Measurements from ENCODE around the gene APOBEC3A. TPM values are rescaled to one million over a fixed set of nuclear protein-coding genes. Genes with fewer than 3 reads are reported as not detected.

Gene APOBEC3A
- not detected in 2 replicates for total RNA-seq
- polyA plus RNA-seq (2012), result not detected

DNA sequence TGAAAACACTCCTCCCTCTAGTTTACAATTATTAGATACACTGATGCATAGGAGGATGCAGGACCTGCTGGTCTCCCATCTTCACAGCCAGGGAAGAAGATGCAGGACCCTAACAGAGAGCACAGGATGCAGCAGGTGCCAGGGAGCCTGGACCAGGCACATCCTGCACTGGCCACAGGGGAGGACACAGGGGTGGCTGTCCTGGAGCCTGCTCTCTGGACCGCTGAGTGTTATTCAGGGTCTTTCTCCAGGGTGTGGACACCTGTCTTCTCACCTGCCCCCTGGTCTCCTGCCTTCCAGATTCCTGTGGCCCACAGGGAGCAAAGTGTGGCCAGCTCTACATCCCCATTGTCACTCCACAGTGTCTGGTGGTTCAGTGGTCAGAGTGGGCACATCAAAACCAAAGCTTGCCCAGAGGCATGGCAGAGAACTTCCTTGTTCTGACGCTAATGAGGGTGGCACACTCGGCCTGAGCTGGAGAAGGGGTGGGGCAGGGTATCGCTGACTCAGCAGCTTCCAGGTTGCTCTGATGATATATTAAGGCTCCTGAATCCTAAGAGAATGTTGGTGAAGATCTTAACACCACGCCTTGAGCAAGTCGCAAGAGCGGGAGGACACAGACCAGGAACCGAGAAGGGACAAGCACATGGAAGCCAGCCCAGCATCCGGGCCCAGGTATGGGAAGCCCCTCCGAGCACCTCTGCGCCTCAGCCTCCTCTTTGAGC is at the start of gene APOBEC3A:
APOBEC3A (plus strand) TSS at position 564 of the 725 bp plus-strand sequence; CDS start at position 647, 83 bp downstream.
- no peak for DNase-seq (ENCODE audit: low read depth)

DNA sequence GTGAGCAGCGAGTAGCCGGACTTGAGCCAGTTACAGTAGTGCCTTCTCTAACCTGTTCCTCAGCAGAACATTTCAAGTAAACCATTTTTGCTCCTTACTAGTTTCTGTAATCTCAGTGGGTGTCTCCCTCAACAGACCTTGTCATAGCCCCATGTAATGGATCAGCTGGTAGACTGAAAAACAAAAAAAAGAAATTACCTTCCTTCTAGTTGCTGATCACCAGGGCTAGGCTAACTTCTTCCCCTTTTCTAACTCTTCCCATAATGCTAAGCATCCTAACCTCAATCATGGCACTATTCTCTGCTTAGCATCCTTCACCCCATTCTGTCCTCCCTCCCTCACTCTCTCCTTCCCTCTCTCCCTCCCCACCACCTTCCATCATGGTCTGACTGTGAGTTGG is 49.6 kb upstream of the APOBEC3A start:
- no peak for DNase-seq (ENCODE audit: low read depth)

DNA sequence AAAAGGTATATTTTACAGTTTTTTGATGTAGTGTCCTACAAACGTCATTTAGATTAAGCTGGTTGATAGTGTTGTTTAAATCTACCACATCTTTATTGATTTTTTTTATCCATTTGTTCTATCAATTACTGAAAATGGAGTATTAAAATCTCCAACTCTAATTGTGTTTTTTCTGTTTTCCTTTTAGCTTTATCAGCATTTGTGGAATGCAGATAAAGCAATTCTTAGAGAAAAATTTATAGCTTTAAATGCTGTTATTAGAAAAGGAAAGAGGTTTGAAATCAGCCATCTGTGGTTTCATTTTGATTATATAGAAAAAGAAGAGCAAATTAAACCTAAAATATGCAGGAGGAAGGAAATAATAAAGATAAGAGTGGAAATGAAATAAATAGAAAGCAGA is 46.0 kb upstream of the APOBEC3A start:
- DNase-seq (ENCODE audit: low read depth), result no peak

DNA sequence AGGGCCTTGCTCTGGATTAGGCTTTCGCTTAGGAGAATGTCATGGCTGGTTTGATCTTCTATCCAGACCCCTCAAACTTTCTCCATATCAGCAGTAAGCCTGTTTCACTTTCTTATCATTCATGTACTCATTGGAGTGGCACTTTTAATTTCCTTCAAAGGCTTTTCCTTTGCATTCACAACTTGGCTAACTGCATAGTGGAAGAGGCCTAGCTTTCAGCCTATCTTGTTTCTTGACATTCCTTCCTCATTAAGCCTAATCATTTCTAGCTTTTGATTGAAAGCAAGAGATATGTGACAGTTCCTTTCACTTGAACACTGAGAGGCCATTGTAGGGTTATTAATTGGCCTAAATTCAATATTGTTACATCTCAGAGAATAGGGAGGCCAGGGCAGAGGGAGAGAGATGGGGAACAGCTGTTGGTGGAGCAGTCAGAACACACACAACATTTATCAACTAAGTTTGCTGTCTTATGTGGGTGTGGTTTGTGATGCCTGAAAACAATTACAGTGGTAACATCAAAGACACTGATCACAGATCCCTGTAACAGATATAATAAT is 37.7 kb upstream of the APOBEC3A start:
- DNase-seq (ENCODE audit: low read depth), result peak; percentile 46

DNA sequence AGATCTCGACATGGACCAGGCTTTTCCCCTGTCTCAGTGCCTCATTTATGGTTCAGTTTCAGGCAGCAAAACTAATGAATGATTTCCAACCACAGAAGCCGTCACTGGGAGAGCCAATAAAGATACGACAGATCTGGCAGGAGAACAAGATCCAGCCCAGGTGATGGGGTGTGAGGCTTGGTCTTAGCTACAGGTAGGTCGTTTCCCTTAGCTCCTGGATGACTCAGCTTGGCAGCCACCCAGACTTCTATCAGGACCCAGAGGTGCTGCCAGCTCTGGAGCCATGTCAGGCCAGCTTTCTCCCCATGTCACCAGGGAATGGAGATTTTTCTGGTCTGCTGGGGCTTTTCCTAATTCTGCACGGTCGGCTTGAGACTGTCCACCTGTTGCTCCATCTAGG is 36.3 kb upstream of the APOBEC3A start:
- DNase-seq (ENCODE audit: low read depth), result no peak

DNA sequence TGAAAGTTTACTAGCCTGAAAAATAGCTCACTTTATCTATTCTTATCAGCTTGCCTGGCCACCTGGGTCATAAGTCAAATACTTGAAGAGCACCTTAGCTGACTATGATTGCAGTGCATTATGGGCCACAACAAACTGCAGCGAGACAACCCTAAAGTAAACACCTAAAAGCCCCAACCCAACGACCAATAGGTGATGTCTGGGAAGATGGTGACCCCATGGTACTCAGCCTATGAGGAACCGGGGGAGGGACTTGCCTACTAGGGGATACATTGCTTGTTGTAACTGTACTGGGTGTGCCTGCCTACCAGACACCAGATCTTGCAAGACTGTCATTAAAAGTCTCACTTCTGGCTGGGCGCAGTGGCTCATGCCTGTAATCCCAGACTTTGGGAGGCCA is 35.6 kb upstream of the APOBEC3A start:
- no peak for DNase-seq (ENCODE audit: low read depth)

DNA sequence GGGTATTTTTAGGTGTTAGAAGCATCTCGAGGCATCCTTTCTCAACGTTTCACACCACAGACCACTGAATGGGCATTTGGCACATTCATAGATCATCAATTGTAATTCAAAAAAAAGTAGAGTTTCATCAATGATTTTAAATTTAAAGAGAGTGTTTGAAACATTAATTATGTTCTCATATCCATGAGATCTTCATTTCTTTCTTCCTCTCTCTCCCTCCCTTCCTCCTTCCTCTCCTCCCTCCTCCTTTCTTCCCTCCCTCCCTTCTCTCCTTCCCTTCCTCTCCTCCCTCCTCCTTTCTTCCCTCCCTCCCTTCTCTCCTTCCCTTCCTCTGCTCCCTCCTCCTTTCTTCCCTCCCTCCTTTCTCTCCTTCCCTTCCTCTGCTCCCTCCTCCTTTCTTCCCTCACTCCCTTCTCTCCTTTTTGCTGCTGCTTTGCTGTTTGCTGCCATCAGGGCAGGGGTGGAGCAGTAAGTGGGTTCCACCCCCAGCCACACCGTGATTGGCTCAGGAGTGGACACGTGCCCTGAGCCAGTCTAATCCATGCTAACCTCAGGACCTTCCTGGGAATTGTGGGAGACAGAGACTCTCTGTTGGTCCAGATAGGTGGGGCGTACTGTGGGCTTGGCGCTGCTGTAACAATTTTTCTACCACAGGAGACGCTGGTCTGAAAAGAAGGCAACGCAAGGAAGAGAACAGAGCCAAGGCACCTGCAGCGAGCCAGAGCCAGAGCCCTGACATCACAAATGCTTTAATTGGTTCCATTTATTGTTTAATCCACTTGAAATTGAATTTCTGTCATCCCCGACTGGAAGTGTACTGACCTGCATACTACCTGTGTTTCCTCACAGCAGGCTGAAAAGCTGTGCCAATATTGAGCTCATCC is 33.7 kb upstream of the APOBEC3A start:
- peak; percentile 86 for DNase-seq (ENCODE audit: low read depth)

DNA sequence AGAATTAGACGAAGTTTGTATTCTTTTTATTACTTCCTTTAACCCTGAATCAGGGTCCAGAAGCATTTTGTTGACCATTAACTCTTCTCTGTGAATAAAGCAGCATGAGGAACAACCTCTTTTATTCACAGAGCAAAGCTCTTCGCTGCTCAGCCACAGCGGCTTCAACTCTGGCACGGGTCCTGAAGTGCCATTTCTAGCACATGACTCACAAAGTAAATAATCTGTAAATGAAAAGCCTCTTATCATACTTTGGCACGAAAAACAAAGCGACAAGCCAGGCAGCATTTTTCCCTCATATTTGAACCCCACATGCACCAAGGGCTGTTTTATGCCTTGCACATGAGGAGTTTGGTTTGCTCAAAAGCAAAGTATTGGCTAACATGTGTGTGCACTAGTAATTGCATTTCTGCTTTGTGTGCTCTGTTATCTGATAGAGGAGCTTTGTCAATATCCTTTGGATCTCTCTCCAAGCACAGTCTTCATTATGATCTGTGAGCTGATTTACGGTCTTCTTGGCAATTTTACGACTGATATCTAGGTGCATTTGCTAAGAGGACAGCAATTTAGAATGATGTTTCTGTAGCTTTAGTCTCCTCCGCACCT is 33.0 kb upstream of the APOBEC3A start:
- peak; percentile 75 for DNase-seq (ENCODE audit: low read depth)

DNA sequence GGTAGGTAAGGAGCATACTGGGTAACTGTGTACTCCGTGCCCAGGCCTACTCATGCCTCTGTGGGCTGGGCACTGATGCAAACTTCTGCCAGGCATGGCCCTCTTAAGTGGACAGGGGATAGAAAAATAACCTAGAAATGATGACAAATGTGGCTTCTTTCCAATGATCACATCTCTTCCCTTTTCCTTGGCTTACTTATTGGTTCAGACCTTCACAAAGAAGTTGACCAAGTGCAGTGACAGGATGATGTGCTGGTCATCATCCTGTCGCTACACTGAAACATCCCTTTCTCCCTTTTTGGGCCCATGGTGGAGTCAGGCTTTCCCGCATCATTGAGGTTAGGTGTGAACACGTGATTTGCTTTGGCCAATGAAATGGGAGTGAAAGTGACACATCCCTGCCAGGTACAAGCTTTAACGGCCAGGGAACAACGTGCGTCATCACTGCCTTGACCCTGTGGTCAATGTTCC is 31.8 kb upstream of the APOBEC3A start:
- no peak for DNase-seq (ENCODE audit: low read depth)

DNA sequence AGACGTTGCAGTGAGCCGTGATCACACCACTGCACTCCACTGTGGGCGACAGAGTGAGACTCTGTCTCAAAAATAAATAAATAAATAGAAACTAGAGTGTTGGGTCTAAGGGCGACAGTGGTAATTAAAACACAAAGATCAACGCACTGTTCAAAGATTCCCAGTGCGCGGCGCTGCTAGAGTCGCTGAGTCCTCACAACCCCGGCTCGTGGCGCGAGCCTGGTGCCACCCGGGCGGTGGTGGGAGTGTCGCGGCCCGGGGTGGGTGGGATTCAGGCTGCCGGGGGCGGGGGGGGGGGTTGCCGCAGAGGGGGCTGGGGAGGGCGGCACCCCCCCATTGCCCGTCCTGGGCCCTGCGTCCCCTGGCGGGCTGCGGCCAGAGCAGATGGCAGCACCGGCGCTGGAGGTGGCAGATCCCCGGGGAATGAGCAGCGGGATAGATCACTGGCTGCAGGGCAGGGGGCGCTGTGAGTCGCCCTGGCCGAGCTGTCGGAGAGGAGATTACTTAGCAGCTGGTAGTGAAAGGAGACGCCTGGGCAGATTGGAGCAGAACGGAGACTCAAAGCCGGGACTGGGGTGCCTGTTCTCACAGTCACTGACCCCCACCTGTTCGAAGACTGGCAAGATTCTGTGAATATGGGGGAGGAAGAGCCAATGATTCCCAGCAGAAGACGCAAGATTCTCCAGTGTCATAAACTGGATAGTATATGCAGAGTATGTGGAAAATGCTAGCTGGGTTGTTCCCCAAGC is 30.2 kb upstream of the APOBEC3A start:
- DNase-seq (ENCODE audit: low read depth), result peak; percentile 71

DNA sequence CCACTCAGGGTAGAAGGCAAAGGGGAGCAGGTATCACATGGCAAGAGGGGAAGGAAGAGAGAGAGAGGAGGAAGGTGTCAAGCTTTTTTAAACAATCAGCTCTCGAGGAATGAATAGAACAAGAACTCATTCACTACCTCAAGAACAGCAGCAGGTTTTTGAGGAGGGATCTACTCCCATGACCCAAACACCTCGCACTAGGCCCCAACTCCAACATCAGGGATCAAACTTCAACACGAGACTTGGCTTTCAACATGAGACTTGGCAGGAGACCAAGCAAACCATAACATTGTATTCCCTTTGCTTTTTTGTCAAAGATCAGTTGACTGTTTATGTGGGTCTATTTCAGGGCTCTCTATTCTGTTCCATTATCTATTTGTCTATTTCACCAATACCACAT is 26.9 kb upstream of the APOBEC3A start:
- no peak for DNase-seq (ENCODE audit: low read depth)

DNA sequence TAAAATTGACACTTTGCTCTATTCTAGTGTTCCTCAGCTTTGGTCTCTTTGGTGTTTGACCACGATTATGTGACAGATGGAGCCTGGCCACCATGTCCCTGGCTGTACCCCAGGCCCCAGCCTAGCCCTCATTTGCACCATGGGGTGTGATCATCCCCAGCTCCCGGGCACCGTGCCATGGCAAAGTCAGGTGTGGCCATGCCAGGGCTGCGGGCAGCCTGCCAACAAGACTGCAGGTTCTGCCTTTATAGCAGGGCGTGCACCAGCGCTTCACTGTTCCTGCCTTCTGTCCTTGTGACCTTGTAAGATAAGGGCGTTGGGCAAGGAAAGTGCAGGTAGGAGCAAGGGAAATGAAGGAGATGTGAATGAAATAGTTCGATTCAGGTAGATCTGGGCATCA is 22.4 kb upstream of the APOBEC3A start:
- DNase-seq (ENCODE audit: low read depth), result peak; percentile 40

DNA sequence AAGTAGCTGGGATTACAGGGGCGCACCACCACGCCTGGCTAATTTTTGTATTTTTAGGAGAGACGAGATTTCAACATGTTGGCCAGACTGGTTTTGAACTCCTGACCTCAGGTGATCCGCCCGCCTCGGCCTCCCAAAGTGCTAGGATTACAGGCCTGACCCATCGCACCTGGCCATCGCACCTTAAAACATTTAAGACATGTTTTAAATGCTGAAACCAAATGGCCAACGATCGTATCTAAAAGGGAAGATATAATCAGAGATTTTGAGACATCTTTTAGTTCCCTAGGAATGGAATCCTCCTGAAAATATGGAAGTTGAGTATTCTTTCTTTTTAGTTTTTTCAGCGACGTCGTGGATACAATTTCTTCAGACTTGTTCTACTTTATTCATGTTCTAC is 21.8 kb upstream of the APOBEC3A start:
- no peak for DNase-seq (ENCODE audit: low read depth)

DNA sequence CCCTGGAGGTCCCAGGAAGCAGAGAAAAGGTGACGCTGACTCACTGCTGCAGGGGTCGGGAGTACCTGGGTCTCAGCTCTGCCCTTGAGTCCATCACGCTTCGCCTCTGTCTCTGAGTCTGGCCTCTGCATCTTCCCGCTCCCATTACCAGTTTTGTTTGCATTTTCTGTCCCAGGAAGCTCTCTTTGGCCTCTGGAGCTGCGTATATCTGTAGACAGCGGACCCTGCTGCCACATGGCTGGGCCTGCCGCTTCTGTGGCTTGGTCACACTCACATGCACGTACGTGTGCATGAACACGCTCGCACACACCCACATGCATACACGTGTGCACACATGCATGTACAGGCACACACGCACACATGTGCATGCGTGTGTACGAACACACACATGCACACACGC is 20.8 kb upstream of the APOBEC3A start:
- no peak for DNase-seq (ENCODE audit: low read depth)

DNA sequence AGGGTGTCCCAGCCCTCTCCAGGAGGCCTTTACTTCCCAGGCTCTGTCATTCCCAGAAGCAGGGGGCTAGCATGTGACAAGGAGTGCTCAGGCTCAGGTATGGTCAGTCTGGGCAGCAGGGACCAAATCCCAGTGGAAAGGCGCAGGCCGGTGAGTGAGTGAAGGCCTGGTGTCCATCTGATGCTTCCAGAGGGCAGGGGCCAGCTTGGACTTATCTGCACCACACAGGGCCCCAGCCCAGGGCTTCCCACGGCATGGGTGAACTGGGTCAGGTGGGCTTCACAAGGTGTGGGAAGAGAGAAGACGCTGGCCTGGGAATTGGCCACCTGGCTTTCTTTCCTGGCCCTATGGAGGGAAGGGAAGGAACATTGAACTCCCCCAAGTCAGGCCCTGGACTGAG is 20.4 kb upstream of the APOBEC3A start:
- no peak for DNase-seq (ENCODE audit: low read depth)

DNA sequence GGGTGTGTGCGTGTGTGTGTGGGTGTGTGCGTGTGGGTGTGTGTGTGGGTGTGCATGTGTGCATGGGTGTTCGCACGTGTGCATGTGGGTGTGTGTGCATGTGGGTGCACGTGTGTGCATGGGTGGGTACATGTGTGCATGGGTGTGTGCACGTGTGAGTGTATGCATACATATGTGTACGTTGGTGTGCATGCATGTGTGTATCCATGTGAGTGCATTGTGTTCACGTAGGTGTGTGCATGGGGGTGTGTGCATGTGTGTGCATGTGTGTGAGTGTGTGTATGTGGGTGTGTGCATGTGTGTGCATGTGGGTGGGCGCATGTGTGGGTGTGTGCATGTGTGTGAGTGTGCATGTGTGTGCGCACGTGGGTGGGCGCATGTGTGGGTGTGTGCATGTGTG is 19.9 kb upstream of the APOBEC3A start:
- no peak for DNase-seq (ENCODE audit: low read depth)

DNA sequence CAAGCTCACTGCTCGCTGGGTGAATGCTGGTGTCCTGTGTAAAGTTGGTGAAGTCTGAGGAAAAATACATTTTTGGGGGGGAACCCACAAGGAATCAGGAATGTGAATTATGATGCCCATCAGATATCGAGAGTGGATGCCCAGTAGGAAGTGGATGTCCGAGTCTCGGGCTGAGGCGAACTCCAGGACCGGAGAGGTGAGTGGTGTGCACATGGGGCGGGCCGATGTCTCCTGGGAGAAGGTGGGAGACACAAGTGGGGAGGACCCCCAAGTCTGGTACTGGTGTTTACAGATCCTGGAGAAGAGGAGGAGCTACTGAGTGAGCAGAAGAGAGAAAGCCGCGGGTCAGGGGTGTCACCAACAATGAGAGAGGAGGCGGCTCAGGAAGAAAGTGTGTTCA is 19.2 kb upstream of the APOBEC3A start:
- no peak for DNase-seq (ENCODE audit: low read depth)

DNA sequence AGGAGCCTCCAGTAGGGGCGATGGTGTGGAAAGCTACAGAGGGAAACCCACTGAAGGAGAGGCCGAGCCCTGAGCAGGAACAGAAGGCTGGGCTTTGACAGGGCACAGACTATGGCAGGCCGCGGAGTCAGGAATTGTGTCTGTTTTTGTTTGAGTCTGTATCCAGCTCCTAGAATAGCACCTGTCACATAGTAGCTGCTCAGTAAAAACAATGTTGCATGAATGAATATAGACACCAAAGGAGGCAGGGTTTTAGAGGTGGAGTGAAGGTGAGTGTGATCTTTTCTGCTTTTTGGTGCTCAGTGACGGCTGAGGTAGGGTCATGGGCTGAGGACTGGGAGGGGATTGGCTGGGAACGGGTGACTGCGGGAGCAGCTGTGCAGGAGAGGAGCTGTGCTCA is 18.5 kb upstream of the APOBEC3A start:
- no peak for DNase-seq (ENCODE audit: low read depth)

DNA sequence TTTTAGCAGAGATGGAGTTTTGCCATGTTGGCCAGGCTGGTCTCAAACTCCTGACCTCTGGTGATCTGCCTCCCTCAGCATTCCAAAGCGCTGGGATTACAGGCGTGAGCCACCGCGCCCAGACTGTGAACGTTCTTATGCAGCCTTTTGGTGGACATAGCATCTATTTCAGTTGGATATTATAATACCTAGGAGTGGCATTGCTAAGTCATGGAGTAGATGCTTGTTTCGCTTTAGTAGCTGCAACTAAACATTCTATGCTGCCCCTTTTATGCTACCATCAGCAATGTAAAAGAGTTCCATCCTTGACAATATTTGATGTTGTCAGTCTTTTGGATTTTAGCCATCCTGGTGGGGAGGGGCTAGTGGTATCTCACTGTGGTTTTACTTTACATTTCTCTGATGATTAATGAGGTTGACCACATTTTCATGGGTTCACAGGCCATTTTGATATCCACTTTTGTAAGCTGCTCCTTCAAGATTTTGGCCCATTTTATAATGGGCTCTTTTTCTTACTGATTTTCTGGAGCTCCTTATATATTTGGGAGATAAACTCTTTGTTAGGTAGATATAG is 16.5 kb upstream of the APOBEC3A start:
- DNase-seq (ENCODE audit: low read depth), result no peak

DNA sequence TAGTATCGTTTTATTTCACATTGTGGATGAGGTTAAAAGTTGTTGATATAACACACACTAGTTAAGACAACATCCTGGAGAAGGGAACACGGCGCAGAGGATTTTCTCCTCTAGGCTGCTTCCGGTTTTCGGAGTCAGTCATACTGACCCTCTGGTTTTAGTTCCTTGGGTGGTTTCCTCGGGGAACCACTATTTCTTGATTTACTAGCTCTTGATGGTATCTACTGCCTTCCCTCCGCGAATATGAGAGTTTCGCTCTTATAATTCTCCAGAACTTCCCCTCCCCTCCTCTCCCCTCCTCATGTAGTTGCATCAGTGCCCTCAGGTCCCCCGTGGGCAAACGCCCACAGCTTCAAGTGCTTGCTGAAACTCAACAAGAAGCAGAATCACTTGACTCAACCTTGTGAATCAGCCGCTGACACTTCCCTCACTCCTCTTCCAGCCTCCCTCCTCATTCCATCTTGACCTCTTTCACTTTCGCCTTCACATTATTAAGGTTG is 15.9 kb upstream of the APOBEC3A start:
- DNase-seq (ENCODE audit: low read depth), result no peak
